ENCODE results near the gene PNPLA1. TPM values are rescaled to one million over a fixed set of nuclear protein-coding genes. Genes with fewer than 3 reads are reported as not detected.

PNPLA1 gene
- polyA plus RNA-seq, 3 donors = 3.5 to 3.9 (median 3.8) TPM

- H3K27ac Mint-ChIP-seq = peak overlapping the region in 6 of 7 donors; percentile 22 to 89 (median 84)
- H3K27me3 Mint-ChIP-seq (ENCODE audit: low read depth in 3 of 3) = peaks cover 3 to 7% (median 3%) of the 10 kb centered on the region in 3 donors
- H3K9me3 ChIP-seq (replicated peaks in 1 of 2; ENCODE audit: control insufficient read depth in 1 of 2, insufficient read depth in 1 of 2, low read length in 2 of 2) = no peaks in the 10 kb centered on the region
- TF ChIP-seq CTCF (IDR thresholded peaks at IDR 0.05) = no peak
- H4K20me1 ChIP-seq (ENCODE audit: insufficient read depth, low read length) = no peaks in the 10 kb centered on the region
- H3K4me1 ChIP-seq (ENCODE audit: control insufficient read depth in 1 of 2, insufficient read depth in 2 of 2, low read length in 2 of 2) = peaks cover 49 to 64% of the 10 kb centered on the region in 2 donors
- 40% methylated on average over 1 of the region's 4 CpGs for WGBS (ENCODE audit: insufficient coverage)
- H3K36me3 ChIP-seq (replicated peaks in 1 of 2; ENCODE audit: control insufficient read depth in 1 of 2, insufficient read depth in 2 of 2, low read length in 2 of 2) = no peaks in the 10 kb centered on the region
- no peak overlapping the region for H3K4me3 Mint-ChIP-seq
- H3K9me3 Mint-ChIP-seq = peaks cover 0 to 3% (median 0%) of the 10 kb centered on the region in 7 donors
- no peaks in the 10 kb centered on the region for H3K36me3 Mint-ChIP-seq
- H3K27ac ChIP-seq (ENCODE audit: low read depth in 1 of 2, low read length in 2 of 2) = peak overlapping the region; percentile 41 to 62
- no peaks in the 10 kb centered on the region for H3K79me2 ChIP-seq (ENCODE audit: insufficient read depth, low read length)
- no peak overlapping the region for H3K9ac ChIP-seq (ENCODE audit: insufficient read depth, low read length, poor library complexity, severe bottlenecking)
- no peaks in the 10 kb centered on the region for H3K27me3 ChIP-seq (ENCODE audit: control insufficient read depth in 2 of 2, insufficient read depth in 2 of 2, low read length in 2 of 2)
- intact Hi-C loops (cut with micrococcal nuclease) = no loop called here
- peaks cover 67% of the 10 kb centered on the region for H3K4me1 Mint-ChIP-seq
- H3K4me2 ChIP-seq (replicated peaks; ENCODE audit: extremely low read depth, low read length, poor library complexity, severe bottlenecking) = no peak overlapping the region
- no peak for DNase-seq
- no peak overlapping the region for H3K4me3 ChIP-seq (replicated peaks in 1 of 3; ENCODE audit: low read depth in 2 of 3, low read length in 3 of 3)
- H2AFZ ChIP-seq (ENCODE audit: insufficient read depth, low read depth, low read length, poor library complexity, severe bottlenecking) = no peak overlapping the region
Measured at GRCh38 chr6:36280983-36281382, 11.1 kb downstream of the PNPLA1 start.

DNA sequence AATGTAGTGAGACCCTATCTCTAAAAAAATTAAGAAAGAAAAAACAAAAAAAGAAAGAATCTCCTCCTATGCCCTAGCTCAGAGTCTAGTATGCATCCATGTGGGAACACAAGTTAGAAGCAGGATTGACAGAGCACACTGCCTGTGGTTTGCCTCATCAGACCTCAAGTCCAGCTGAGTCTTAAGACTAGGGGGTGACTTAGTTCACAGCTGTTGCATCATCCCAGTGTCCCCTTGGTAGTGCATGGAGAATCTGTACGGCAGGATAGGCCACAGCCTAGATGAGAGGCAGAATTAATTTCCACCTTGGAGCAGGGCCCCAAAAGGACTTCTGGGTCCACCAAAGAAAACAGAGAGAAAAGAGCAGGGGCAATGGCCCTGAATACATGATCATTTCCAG lies 13.7 kb downstream of the PNPLA1 start:
- no peaks in the 10 kb centered on the region for H3K36me3 Mint-ChIP-seq
- H2AFZ ChIP-seq (ENCODE audit: insufficient read depth, low read depth, low read length, poor library complexity, severe bottlenecking) = no peak overlapping the region
- no peak for TF ChIP-seq CTCF (IDR thresholded peaks at IDR 0.05)

More for the DNA sequence above, 13.7 kb downstream of the PNPLA1 start:
- peaks cover 46 to 51% of the 10 kb centered on the region in 2 donors for H3K4me1 ChIP-seq (ENCODE audit: control insufficient read depth in 1 of 2, insufficient read depth in 2 of 2, low read length in 2 of 2)
- Mint-ChIP-seq H3K27me3 (ENCODE audit: low read depth in 3 of 3) (peaks cover 2 to 3% (median 3%) of the 10 kb centered on the region in 3 donors), H3K9me3 (peaks cover 0 to 3% (median 0%) of the 10 kb centered on the region in 7 donors), H3K27ac (peak overlapping the region in 2 of 7 donors; percentile 55 to 60), H3K4me1 (peaks cover 64% of the 10 kb centered on the region), H3K4me3 (no peak overlapping the region)
- intact Hi-C loops (cut with micrococcal nuclease) = no loop called here
- DNase-seq = peak; percentile 40 to 67 (median 56)
- no peak overlapping the region for H3K4me2 ChIP-seq (replicated peaks; ENCODE audit: extremely low read depth, low read length, poor library complexity, severe bottlenecking)
- no peak overlapping the region for H3K9ac ChIP-seq (ENCODE audit: insufficient read depth, low read length, poor library complexity, severe bottlenecking)
- H3K79me2 ChIP-seq (ENCODE audit: insufficient read depth, low read length) = no peaks in the 10 kb centered on the region
- H3K27ac ChIP-seq (ENCODE audit: low read depth in 1 of 2, low read length in 2 of 2) = no peak overlapping the region
- no peaks in the 10 kb centered on the region for H3K27me3 ChIP-seq (ENCODE audit: control insufficient read depth in 2 of 2, insufficient read depth in 2 of 2, low read length in 2 of 2)
- 0% methylated on average over 1 of the region's 1 CpG for whole genome bisulfite sequencing (ENCODE audit: insufficient coverage)
- no peaks in the 10 kb centered on the region for H3K36me3 ChIP-seq (replicated peaks in 1 of 2; ENCODE audit: control insufficient read depth in 1 of 2, insufficient read depth in 2 of 2, low read length in 2 of 2)
- no peaks in the 10 kb centered on the region for H3K9me3 ChIP-seq (replicated peaks in 1 of 2; ENCODE audit: control insufficient read depth in 1 of 2, insufficient read depth in 1 of 2, low read length in 2 of 2)
- H4K20me1 ChIP-seq (ENCODE audit: insufficient read depth, low read length) = no peaks in the 10 kb centered on the region
- H3K4me3 ChIP-seq (replicated peaks in 1 of 3; ENCODE audit: low read depth in 2 of 3, low read length in 3 of 3) = no peak overlapping the region

Measured in CD14-positive monocyte (primary cell).